HEK293 (cell line): Measurements from ENCODE around the gene PRDM11.

ENCODE experiments used
- CTCF ChIA-PET: fragments of 350-600 bp; formaldehyde crosslinking; extraction: SDS; loops from one replicate; lab custom pipeline; 2021; ENCODE audit warnings: antibody characterized with exemption; lab: Yijun Ruan, JAX
- POLR2A ChIA-PET: fragments of 300-600 bp; formaldehyde crosslinking; extraction: SDS; loops from one replicate; lab custom pipeline; 2020; ENCODE audit warnings: antibody characterized with exemption, inconsistent platforms; lab: Yijun Ruan, JAX
- H3K27ac ChIP-seq: fragments of 200-500 bp; sonication (Bioruptor generic); 2 replicates; pipeline ENCODE4 v1.5.1; 2014; ENCODE audit warnings: low read depth, low read length, control low read depth, inconsistent platforms; ENCODE audit errors: extremely low read depth
- H3K36me3 ChIP-seq, 2 experiments: fragments of 200-500 bp in 1 of 2; sonication (Bioruptor generic) in 1 of 2; 1 replicate in 1 of 2; 2 replicates in 1 of 2; pipeline ENCODE4 v1.5.1; 2014 to 2017; ENCODE audit warnings: inconsistent platforms in 2 of 2, low read length in 2 of 2; ENCODE audit not compliant: control insufficient read depth in 2 of 2, insufficient read depth in 1 of 2
- H3K4me1 ChIP-seq: fragments of 200-500 bp; sonication (Bioruptor generic); 2 replicates; pipeline ENCODE4 v1.5.1; 2014; ENCODE audit warnings: mild to moderate bottlenecking, low read length, inconsistent platforms; ENCODE audit not compliant: control insufficient read depth, insufficient read depth
- H3K4me3 ChIP-seq: 2 replicates; pipeline ENCODE4 v1.5.1; 2011; ENCODE audit warnings: low read depth, mild to moderate bottlenecking, control low read depth, low read length, moderate library complexity
- H3K9me3 ChIP-seq: fragments of 200-500 bp; sonication (Bioruptor generic); 2 replicates; pipeline ENCODE4 v1.5.1; 2014; ENCODE audit warnings: low read depth, low read length, inconsistent platforms; ENCODE audit not compliant: control insufficient read depth, insufficient read depth
- GLIS1 ChIP-seq: fragments of 450-650 bp; formaldehyde crosslinking; IDR thresholded peaks from 2 replicates; pipeline ENCODE4 v1.5.1; 2016; ENCODE audit warnings: missing biosample characterization, missing genetic modification characterization
- KLF8 ChIP-seq: fragments of 450-650 bp; formaldehyde crosslinking; IDR thresholded peaks from 2 replicates; pipeline ENCODE4 v1.5.1; 2016; ENCODE audit warnings: missing biosample characterization, missing genetic modification characterization
- SP2 ChIP-seq: fragments of 450-650 bp; formaldehyde crosslinking; IDR thresholded peaks from 2 replicates; pipeline ENCODE4 v1.5.1; 2016; ENCODE audit warnings: missing biosample characterization, missing genetic modification characterization
- SP7 ChIP-seq: fragments of 450-650 bp; formaldehyde crosslinking; IDR thresholded peaks from 2 replicates; pipeline ENCODE4 v1.5.1; 2016; ENCODE audit warnings: missing biosample characterization, missing genetic modification characterization
- YY2 ChIP-seq: fragments of 450-650 bp; formaldehyde crosslinking; IDR thresholded peaks from 2 replicates; pipeline ENCODE4 v1.5.1; 2016; ENCODE audit warnings: missing biosample characterization, missing genetic modification characterization
- ZBTB6 ChIP-seq: fragments of 450-650 bp; formaldehyde crosslinking; IDR thresholded peaks from 2 replicates; pipeline ENCODE4 v1.5.1; 2017; ENCODE audit warnings: missing biosample characterization, missing genetic modification characterization
- ZEB2 ChIP-seq: fragments of 450-650 bp; formaldehyde crosslinking; IDR thresholded peaks from 2 replicates; pipeline ENCODE4 v1.5.1; 2016; ENCODE audit warnings: missing biosample characterization, missing genetic modification characterization
- ZNF112 ChIP-seq: fragments of 450-650 bp; formaldehyde crosslinking; IDR thresholded peaks from 2 replicates; pipeline ENCODE4 v1.5.0; 2017; ENCODE audit warnings: missing biosample characterization, missing genetic modification characterization
- ZNF138 ChIP-seq: fragments of 450-650 bp; formaldehyde crosslinking; IDR thresholded peaks from 2 replicates; pipeline ENCODE4 v1.5.1; 2016; ENCODE audit warnings: missing biosample characterization, missing genetic modification characterization, borderline replicate concordance
- ZNF248 ChIP-seq: fragments of 450-650 bp; formaldehyde crosslinking; IDR thresholded peaks from 2 replicates; pipeline ENCODE4 v1.5.1; 2017; ENCODE audit warnings: missing biosample characterization, missing genetic modification characterization
- ZNF394 ChIP-seq: fragments of 450-650 bp; formaldehyde crosslinking; IDR thresholded peaks from 2 replicates; pipeline ENCODE4 v1.5.1; 2016; ENCODE audit warnings: missing biosample characterization, missing genetic modification characterization, mild to moderate bottlenecking, moderate library complexity, borderline replicate concordance
- ZNF426 ChIP-seq: fragments of 450-650 bp; formaldehyde crosslinking; IDR thresholded peaks from 2 replicates; pipeline ENCODE4 v1.5.1; 2017; ENCODE audit warnings: missing biosample characterization, missing genetic modification characterization, mild to moderate bottlenecking, inconsistent platforms, moderate library complexity
- ZNF433 ChIP-seq: fragments of 450-650 bp; formaldehyde crosslinking; IDR thresholded peaks from 2 replicates; pipeline ENCODE4 v1.5.1; 2016; ENCODE audit warnings: missing biosample characterization, missing genetic modification characterization, low read depth
- ZNF548 ChIP-seq: fragments of 450-650 bp; formaldehyde crosslinking; IDR thresholded peaks from 2 replicates; pipeline ENCODE4 v1.5.1; 2016; ENCODE audit warnings: missing biosample characterization, missing genetic modification characterization
- ZNF561 ChIP-seq: fragments of 450-650 bp; IDR thresholded peaks from 2 replicates; pipeline ENCODE4 v1.5.1; 2018; ENCODE audit warnings: missing biosample characterization, missing genetic modification characterization, borderline replicate concordance
- ZNF645 ChIP-seq: fragments of 450-650 bp; formaldehyde crosslinking; IDR thresholded peaks from 2 replicates; pipeline ENCODE4; 2016; ENCODE audit warnings: missing biosample characterization, missing genetic modification characterization
- ZNF76 ChIP-seq: fragments of 450-650 bp; formaldehyde crosslinking; IDR thresholded peaks from 2 replicates; pipeline ENCODE4; 2016; ENCODE audit warnings: low read depth, missing biosample characterization, missing genetic modification characterization, borderline replicate concordance
- ZNF768 ChIP-seq: fragments of 450-650 bp; formaldehyde crosslinking; IDR thresholded peaks from 2 replicates; pipeline ENCODE4 v1.5.1; 2018; ENCODE audit warnings: missing biosample characterization, mild to moderate bottlenecking, missing genetic modification characterization
- ZNF776 ChIP-seq: fragments of 450-650 bp; formaldehyde crosslinking; IDR thresholded peaks from 2 replicates; pipeline ENCODE4 v1.5.0; 2017; ENCODE audit warnings: missing biosample characterization, missing genetic modification characterization, borderline replicate concordance
- ZNF785 ChIP-seq: fragments of 450-650 bp; formaldehyde crosslinking; IDR thresholded peaks from 2 replicates; pipeline ENCODE4 v1.5.1; 2016; ENCODE audit warnings: missing biosample characterization, missing genetic modification characterization
- ZSCAN18 ChIP-seq: fragments of 450-650 bp; formaldehyde crosslinking; IDR thresholded peaks from 2 replicates; pipeline ENCODE4 v1.5.1; 2016; ENCODE audit warnings: missing biosample characterization, missing genetic modification characterization
- ZSCAN30 ChIP-seq: fragments of 450-650 bp; IDR thresholded peaks from 2 replicates; pipeline ENCODE4 v1.5.1; 2018; ENCODE audit warnings: missing biosample characterization, mild to moderate bottlenecking, missing genetic modification characterization, moderate library complexity
- ZXDB ChIP-seq: fragments of 450-650 bp; formaldehyde crosslinking; IDR thresholded peaks from 2 replicates; pipeline ENCODE4 v1.5.1; 2016; ENCODE audit warnings: missing biosample characterization, missing genetic modification characterization

The PRDM11 gene

GRCh38 chr11:45165386-45165785 is 18.9 kb downstream of the PRDM11 start:
- no peaks in the 10 kb centered on the region for H3K9me3 ChIP-seq
- H3K27ac ChIP-seq, result no peak overlapping the region
- CTCF ChIA-PET, result interaction anchor here (1.2 to 1.7 kb wide), 2 partner anchors 55 to 62 kb away, joined by 5 to 7 read pairs; no protein-coding TSS in a partner anchor
- no peak overlapping the region for H3K4me3 ChIP-seq
- no peaks in the 10 kb centered on the region for H3K4me1 ChIP-seq
- H3K36me3 ChIP-seq, result no peaks in the 10 kb centered on the region
- POLR2A ChIA-PET, result no interaction called here
- TF ChIP-seq ZBTB6, result no peak
- no peak for TF ChIP-seq ZNF248 (tag by site-specific recombination)
- no peak for TF ChIP-seq ZNF548 (tag by site-specific recombination)
- TF ChIP-seq ZXDB (tag by site-specific recombination), result no peak
- no peak for TF ChIP-seq ZSCAN30 (tag by site-specific recombination)
- no peak for TF ChIP-seq ZEB2
- no peak for TF ChIP-seq ZNF394 (tag by site-specific recombination)
- no peak for TF ChIP-seq ZNF433 (tag by site-specific recombination)
- TF ChIP-seq ZNF138 (tag by site-specific recombination), result no peak
- TF ChIP-seq KLF8 (tag by site-specific recombination), result no peak
- TF ChIP-seq ZNF112 (tag by site-specific recombination), result no peak
- no peak for TF ChIP-seq ZNF645 (tag by site-specific recombination)
- TF ChIP-seq SP7 (tag by site-specific recombination), result no peak
- no peak for TF ChIP-seq ZNF776
- no peak for TF ChIP-seq YY2 (tag by site-specific recombination)
- no peak for TF ChIP-seq ZSCAN18 (tag by site-specific recombination)
- no peak for TF ChIP-seq GLIS1 (tag by site-specific recombination)

- Histone ChIP-seq H3K27ac (no peak overlapping the region), H3K9me3 (no peaks in the 10 kb centered on the region)
- TF ChIP-seq ZNF426 (tag by site-specific recombination), result no peak
- no peak for TF ChIP-seq ZNF76 (tag by site-specific recombination)
- no peak for TF ChIP-seq ZNF785
- TF ChIP-seq SP2, result no peak
- TF ChIP-seq ZNF645 (tag by site-specific recombination), result no peak
- 0 out of 2 replicates have a peak, but pooled peaks have one; percentile 47 for TF ChIP-seq ZNF768 (tag by site-specific recombination)
- no peak for TF ChIP-seq ZNF561
- TF ChIP-seq, all 188 proteins: peak for 1
- Histone ChIP-seq H3K4me1 (no peaks in the 10 kb centered on the region), H3K4me3 (no peak overlapping the region), H3K36me3 (no peaks in the 10 kb centered on the region)
- ChIA-PET CTCF (interaction anchor here (0.5 to 1.7 kb wide), 6 partner anchors 17 to 606 kb away, joined by 3 to 7 read pairs (median 4); no protein-coding TSS in a partner anchor), POLR2A (no interaction called here)
Measured at GRCh38 chr11:45165806-45166603, 19.6 kb downstream of the PRDM11 start.
